ENCODE data around the gene ATP2A1. TPM values are rescaled to one million over a fixed set of nuclear protein-coding genes. Genes with fewer than 3 reads are reported as not detected.
A peak's percentile ranks its signal among the peaks of the same experiment; 100 is the strongest.

Gene ATP2A1
- total RNA-seq, 1 donor from 2014 or later: 502 TPM

DNA sequence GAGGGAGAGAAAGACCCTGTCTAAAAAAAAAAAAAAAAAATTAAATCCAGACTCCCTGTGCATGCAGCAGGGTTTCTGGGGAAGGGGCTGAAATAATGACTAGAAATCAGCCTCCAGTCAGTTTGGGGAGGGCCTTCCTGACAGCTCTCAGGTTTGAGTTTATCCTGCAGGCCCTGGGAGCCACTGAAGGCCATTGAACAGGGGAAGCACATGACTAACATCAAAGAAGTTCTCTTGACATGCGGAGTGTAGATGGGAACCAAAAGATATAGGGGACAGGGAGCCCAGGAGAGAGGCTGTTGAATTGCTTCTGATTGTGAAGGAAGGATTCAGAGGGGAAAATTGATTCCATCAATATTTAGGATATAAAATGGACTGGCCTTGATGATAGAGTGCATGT, 49.5 kb downstream of the ATP2A1 start:
- Histone ChIP-seq H3K9me3 (ENCODE audit: control insufficient read depth in 3 of 3, low read length in 3 of 3) (no peaks in the 10 kb centered on the region), H3K4me1 (ENCODE audit: control insufficient read depth in 3 of 3, insufficient read depth in 3 of 3, low read length in 3 of 3) (peaks cover 7 to 13% (median 8%) of the 10 kb centered on the region in 3 donors), H3K27me3 (ENCODE audit: control insufficient read depth in 3 of 3, insufficient read depth in 3 of 3, low read length in 3 of 3) (no peaks in the 10 kb centered on the region)

DNA sequence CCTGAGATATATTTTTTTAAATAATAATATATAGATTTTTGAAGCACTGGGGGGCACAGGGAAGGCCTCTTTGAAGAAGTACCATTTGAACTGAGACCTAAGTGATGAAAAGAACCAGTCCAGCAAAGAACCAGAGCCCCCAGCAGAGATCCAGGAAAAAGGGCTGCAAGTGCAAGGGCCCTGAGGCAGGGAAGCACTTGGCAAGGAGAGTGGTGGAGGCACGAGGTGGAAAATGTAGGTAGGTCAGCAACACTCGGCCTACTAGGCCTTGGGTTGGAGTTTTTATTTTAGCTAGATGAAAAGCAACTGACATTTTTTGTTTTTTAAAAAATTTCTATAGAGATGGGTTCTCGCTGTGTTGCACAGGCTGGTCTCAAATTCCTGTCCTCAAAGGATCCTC, 51.9 kb downstream of the ATP2A1 start:
- Histone ChIP-seq H3K27me3 (ENCODE audit: control insufficient read depth in 3 of 3, insufficient read depth in 3 of 3, low read length in 3 of 3) (no peaks in the 10 kb centered on the region), H3K4me1 (ENCODE audit: control insufficient read depth in 3 of 3, insufficient read depth in 3 of 3, low read length in 3 of 3) (peaks cover 3 to 7% (median 4%) of the 10 kb centered on the region in 3 donors), H3K27ac (ENCODE audit: low read depth, low read length) (no peak overlapping the region), H3K36me3 (ENCODE audit: control insufficient read depth in 3 of 3, insufficient read depth in 3 of 3, low read length in 3 of 3) (no peaks in the 10 kb centered on the region), H3K9me3 (ENCODE audit: control insufficient read depth in 3 of 3, low read length in 3 of 3) (no peaks in the 10 kb centered on the region), H3K9ac (ENCODE audit: low read depth in 1 of 3, low read length in 3 of 3) (no peak overlapping the region), H3K4me3 (ENCODE audit: low read length in 3 of 3) (no peak overlapping the region)

More for the DNA sequence above, 49.5 kb downstream of the ATP2A1 start:
- Histone ChIP-seq H3K9ac (ENCODE audit: low read depth in 1 of 3, low read length in 3 of 3) (no peak overlapping the region), H3K27ac (ENCODE audit: low read depth, low read length) (no peak overlapping the region), H3K36me3 (ENCODE audit: control insufficient read depth in 3 of 3, insufficient read depth in 3 of 3, low read length in 3 of 3) (no peaks in the 10 kb centered on the region), H3K4me3 (ENCODE audit: low read length in 3 of 3) (no peak overlapping the region)

DNA sequence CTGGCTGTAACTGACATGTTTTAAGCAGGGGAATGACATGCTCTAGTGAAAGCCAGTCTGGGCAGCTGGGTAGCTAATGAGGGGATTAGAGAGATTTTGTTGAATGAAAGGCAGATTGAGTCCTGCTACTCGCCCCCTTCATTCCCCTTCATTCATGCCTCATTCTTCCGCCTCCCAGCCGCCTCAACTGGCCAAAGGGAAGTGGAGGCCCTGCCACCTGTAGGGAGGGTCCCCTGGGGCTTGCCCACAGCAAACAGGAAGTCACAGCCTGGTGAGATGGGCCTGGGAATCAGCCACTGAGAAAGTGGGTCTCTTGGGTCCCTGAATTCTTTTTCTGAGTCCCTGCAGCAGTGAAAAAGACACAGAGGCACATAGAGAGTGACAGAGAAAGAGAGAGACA, 52.4 kb downstream of the ATP2A1 start:
- Histone ChIP-seq H3K27me3 (ENCODE audit: control insufficient read depth in 3 of 3, insufficient read depth in 3 of 3, low read length in 3 of 3) (no peaks in the 10 kb centered on the region), H3K4me3 (ENCODE audit: low read length in 3 of 3) (no peak overlapping the region), H3K9me3 (ENCODE audit: control insufficient read depth in 3 of 3, low read length in 3 of 3) (no peaks in the 10 kb centered on the region), H3K36me3 (ENCODE audit: control insufficient read depth in 3 of 3, insufficient read depth in 3 of 3, low read length in 3 of 3) (no peaks in the 10 kb centered on the region), H3K4me1 (ENCODE audit: control insufficient read depth in 3 of 3, insufficient read depth in 3 of 3, low read length in 3 of 3) (peaks cover 3 to 4% (median 4%) of the 10 kb centered on the region in 3 donors), H3K27ac (ENCODE audit: low read depth, low read length) (no peak overlapping the region), H3K9ac (ENCODE audit: low read depth in 1 of 3, low read length in 3 of 3) (peak overlapping the region in 1 of 3 donors; percentile 20)

DNA sequence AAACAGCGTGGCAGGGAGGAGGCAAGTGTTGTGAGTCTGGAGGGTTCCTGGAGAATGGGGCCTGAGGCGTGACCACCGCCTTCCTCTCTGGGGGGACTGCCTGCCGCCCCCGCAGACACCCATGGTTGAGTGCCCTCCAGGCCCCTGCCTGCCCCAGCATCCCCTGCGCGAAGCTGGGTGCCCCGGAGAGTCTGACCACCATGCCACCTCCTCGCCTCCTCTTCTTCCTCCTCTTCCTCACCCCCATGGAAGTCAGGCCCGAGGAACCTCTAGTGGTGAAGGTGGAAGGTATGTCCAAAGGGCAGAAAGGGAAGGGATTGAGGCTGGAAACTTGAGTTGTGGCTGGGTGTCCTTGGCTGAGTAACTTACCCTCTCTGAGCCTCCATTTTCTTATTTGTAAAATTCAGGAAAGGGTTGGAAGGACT, 53.5 kb downstream of the ATP2A1 start, which contains the start of gene CD19:
TSS of gene CD19 (plus strand) at position 171 of the 425 bp plus-strand sequence. CDS start at position 201, 30 bp downstream.
- H3K9me3 ChIP-seq (ENCODE audit: control insufficient read depth in 3 of 3, low read length in 3 of 3): no peaks in the 10 kb centered on the region
- H3K27me3 ChIP-seq (ENCODE audit: control insufficient read depth in 3 of 3, insufficient read depth in 3 of 3, low read length in 3 of 3): no peaks in the 10 kb centered on the region
- H3K36me3 ChIP-seq (ENCODE audit: control insufficient read depth in 3 of 3, insufficient read depth in 3 of 3, low read length in 3 of 3): no peaks in the 10 kb centered on the region
- no peak within 1 kb of the TSS for H3K27ac ChIP-seq (ENCODE audit: low read depth, low read length)
- H3K9ac ChIP-seq (ENCODE audit: low read depth in 1 of 3, low read length in 3 of 3): peak within 1 kb of the TSS in 1 of 3 donors; percentile 20
- H3K4me3 ChIP-seq (ENCODE audit: low read length in 3 of 3): no peak within 1 kb of the TSS
- peaks cover 0 to 2% (median 0%) of the 10 kb centered on the region in 3 donors for H3K4me1 ChIP-seq (ENCODE audit: control insufficient read depth in 3 of 3, insufficient read depth in 3 of 3, low read length in 3 of 3)

DNA sequence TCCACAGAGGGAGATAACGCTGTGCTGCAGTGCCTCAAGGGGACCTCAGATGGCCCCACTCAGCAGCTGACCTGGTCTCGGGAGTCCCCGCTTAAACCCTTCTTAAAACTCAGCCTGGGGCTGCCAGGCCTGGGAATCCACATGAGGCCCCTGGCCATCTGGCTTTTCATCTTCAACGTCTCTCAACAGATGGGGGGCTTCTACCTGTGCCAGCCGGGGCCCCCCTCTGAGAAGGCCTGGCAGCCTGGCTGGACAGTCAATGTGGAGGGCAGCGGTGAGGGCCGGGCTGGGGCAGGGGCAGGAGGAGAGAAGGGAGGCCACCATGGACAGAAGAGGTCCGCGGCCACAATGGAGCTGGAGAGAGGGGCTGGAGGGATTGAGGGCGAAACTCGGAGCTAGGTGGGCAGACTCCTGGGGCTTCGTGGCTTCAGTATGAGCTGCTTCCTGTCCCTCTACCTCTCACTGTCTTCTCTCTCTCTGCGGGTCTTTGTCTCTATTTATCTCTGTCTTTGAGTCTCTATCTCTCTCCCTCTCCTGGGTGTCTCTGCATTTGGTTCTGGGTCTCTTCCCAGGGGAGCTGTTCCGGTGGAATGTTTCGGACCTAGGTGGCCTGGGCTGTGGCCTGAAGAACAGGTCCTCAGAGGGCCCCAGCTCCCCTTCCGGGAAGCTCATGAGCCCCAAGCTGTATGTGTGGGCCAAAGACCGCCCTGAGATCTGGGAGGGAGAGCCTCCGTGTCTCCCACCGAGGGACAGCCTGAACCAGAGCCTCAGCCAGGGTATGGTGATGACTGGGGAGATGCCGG, 54.3 kb downstream of the ATP2A1 start:
- Histone ChIP-seq H3K27me3 (ENCODE audit: control insufficient read depth in 3 of 3, insufficient read depth in 3 of 3, low read length in 3 of 3) (peaks cover 0 to 3% (median 0%) of the 10 kb centered on the region in 3 donors), H3K4me3 (ENCODE audit: low read length in 3 of 3) (no peak overlapping the region), H3K4me1 (ENCODE audit: control insufficient read depth in 3 of 3, insufficient read depth in 3 of 3, low read length in 3 of 3) (peaks cover 0 to 2% (median 0%) of the 10 kb centered on the region in 3 donors), H3K36me3 (ENCODE audit: control insufficient read depth in 3 of 3, insufficient read depth in 3 of 3, low read length in 3 of 3) (no peaks in the 10 kb centered on the region), H3K9me3 (ENCODE audit: control insufficient read depth in 3 of 3, low read length in 3 of 3) (no peaks in the 10 kb centered on the region), H3K27ac (ENCODE audit: low read depth, low read length) (no peak overlapping the region), H3K9ac (ENCODE audit: low read depth in 1 of 3, low read length in 3 of 3) (no peak overlapping the region)

DNA sequence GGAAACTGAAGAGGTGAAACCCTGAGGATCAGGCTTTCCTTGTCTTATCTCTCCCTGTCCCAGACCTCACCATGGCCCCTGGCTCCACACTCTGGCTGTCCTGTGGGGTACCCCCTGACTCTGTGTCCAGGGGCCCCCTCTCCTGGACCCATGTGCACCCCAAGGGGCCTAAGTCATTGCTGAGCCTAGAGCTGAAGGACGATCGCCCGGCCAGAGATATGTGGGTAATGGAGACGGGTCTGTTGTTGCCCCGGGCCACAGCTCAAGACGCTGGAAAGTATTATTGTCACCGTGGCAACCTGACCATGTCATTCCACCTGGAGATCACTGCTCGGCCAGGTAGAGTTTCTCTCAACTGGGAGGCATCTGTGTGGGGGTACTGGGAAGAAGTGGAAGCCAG, 54.9 kb downstream of the ATP2A1 start:
- peaks cover 0 to 2% (median 0%) of the 10 kb centered on the region in 3 donors for H3K4me1 ChIP-seq (ENCODE audit: control insufficient read depth in 3 of 3, insufficient read depth in 3 of 3, low read length in 3 of 3)

DNA sequence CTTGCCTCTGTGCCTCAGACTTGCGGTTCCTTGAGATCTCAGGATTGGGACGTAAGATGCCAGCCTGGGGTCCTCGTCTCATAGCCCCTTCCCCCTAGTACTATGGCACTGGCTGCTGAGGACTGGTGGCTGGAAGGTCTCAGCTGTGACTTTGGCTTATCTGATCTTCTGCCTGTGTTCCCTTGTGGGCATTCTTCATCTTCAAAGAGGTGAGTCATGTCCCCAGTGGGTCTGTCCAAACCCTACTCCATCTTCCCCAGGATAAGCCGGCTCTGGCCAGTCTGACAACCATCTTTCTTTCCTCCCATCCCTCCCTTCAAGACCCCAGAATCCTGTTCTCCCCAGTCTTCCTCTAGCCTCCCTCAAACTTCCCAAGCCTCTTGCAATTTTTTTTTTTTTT, 57.1 kb downstream of the ATP2A1 start:
- Histone ChIP-seq H3K9me3 (ENCODE audit: control insufficient read depth in 3 of 3, low read length in 3 of 3) (no peaks in the 10 kb centered on the region), H3K4me1 (ENCODE audit: control insufficient read depth in 3 of 3, insufficient read depth in 3 of 3, low read length in 3 of 3) (peaks cover 0 to 2% (median 0%) of the 10 kb centered on the region in 3 donors), H3K4me3 (ENCODE audit: low read length in 3 of 3) (no peak overlapping the region), H3K9ac (ENCODE audit: low read depth in 1 of 3, low read length in 3 of 3) (no peak overlapping the region), H3K27ac (ENCODE audit: low read depth, low read length) (no peak overlapping the region), H3K36me3 (ENCODE audit: control insufficient read depth in 3 of 3, insufficient read depth in 3 of 3, low read length in 3 of 3) (no peaks in the 10 kb centered on the region), H3K27me3 (ENCODE audit: control insufficient read depth in 3 of 3, insufficient read depth in 3 of 3, low read length in 3 of 3) (peaks cover 0 to 4% (median 0%) of the 10 kb centered on the region in 3 donors)

More for the DNA sequence above, 54.9 kb downstream of the ATP2A1 start:
- Histone ChIP-seq H3K4me3 (ENCODE audit: low read length in 3 of 3) (no peak overlapping the region), H3K27me3 (ENCODE audit: control insufficient read depth in 3 of 3, insufficient read depth in 3 of 3, low read length in 3 of 3) (peaks cover 0 to 4% (median 0%) of the 10 kb centered on the region in 3 donors), H3K9ac (ENCODE audit: low read depth in 1 of 3, low read length in 3 of 3) (no peak overlapping the region), H3K27ac (ENCODE audit: low read depth, low read length) (no peak overlapping the region), H3K9me3 (ENCODE audit: control insufficient read depth in 3 of 3, low read length in 3 of 3) (no peaks in the 10 kb centered on the region), H3K36me3 (ENCODE audit: control insufficient read depth in 3 of 3, insufficient read depth in 3 of 3, low read length in 3 of 3) (no peaks in the 10 kb centered on the region)

DNA sequence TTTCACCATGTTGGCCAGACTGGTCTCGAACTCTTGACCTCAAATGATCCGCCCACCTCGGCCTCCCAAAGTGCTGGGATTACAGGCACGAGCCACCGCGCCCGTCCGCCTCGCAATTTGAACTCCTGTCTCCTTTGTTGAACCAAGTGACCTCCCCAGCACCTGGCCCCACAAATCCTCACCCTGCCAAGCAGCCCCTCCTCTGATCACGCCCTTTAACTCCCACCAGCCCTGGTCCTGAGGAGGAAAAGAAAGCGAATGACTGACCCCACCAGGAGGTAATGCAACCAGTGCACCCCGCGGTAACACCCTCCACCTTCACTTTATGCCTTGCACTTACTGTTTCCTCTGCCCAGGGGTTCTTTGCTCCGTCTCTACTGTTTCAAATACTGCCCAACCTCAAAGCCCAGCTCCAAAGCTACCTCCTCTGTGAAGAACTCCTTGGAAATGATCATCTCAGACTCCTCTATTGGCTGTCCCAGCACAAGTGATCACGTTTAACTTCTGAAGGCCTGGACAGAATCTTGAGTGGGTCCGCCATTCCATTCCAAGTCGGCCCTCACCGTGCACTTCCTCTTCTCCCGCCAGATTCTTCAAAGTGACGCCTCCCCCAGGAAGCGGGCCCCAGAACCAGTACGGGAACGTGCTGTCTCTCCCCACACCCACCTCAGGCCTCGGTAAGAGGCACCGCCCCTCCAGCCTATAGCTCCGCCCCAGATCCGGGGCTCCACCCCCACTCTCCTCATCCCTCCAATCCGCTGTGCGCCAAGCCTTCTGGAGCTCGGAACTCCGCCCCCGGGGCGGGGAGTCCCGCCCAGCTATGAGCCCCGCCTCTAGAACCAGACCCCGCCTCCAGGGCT, 57.9 kb downstream of the ATP2A1 start:
- H3K9me3 ChIP-seq (ENCODE audit: control insufficient read depth in 3 of 3, low read length in 3 of 3): no peaks in the 10 kb centered on the region
- H3K4me3 ChIP-seq (ENCODE audit: low read length in 3 of 3): peak overlapping the region in 2 of 3 donors; percentile 16 to 54
- H3K36me3 ChIP-seq (ENCODE audit: control insufficient read depth in 3 of 3, insufficient read depth in 3 of 3, low read length in 3 of 3): no peaks in the 10 kb centered on the region
- peak overlapping the region in 1 of 3 donors; percentile 12 for H3K9ac ChIP-seq (ENCODE audit: low read depth in 1 of 3, low read length in 3 of 3)
- H3K27me3 ChIP-seq (ENCODE audit: control insufficient read depth in 3 of 3, insufficient read depth in 3 of 3, low read length in 3 of 3): peaks cover 0 to 4% (median 0%) of the 10 kb centered on the region in 3 donors
- peaks cover 0 to 2% (median 0%) of the 10 kb centered on the region in 3 donors for H3K4me1 ChIP-seq (ENCODE audit: control insufficient read depth in 3 of 3, insufficient read depth in 3 of 3, low read length in 3 of 3)
- H3K27ac ChIP-seq (ENCODE audit: low read depth, low read length): no peak overlapping the region

DNA sequence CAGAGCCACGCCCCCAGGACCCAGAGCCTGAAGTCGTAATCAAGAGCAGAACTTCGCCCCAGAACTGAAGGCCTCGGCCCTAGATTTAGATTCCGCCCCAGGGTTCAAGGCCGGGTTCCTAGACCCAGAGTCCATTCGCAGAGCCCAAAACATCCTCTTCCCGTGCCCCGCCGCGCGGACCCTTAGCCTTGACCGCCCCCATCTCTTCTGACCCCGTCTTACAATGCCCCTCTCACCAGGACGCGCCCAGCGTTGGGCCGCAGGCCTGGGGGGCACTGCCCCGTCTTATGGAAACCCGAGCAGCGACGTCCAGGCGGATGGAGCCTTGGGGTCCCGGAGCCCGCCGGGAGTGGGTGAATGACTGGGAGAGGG, 58.5 kb downstream of the ATP2A1 start:
- Histone ChIP-seq H3K36me3 (ENCODE audit: control insufficient read depth in 3 of 3, insufficient read depth in 3 of 3, low read length in 3 of 3) (no peaks in the 10 kb centered on the region), H3K4me3 (ENCODE audit: low read length in 3 of 3) (no peak overlapping the region), H3K9me3 (ENCODE audit: control insufficient read depth in 3 of 3, low read length in 3 of 3) (no peaks in the 10 kb centered on the region), H3K9ac (ENCODE audit: low read depth in 1 of 3, low read length in 3 of 3) (no peak overlapping the region), H3K27ac (ENCODE audit: low read depth, low read length) (no peak overlapping the region), H3K27me3 (ENCODE audit: control insufficient read depth in 3 of 3, insufficient read depth in 3 of 3, low read length in 3 of 3) (peaks cover 0 to 4% (median 0%) of the 10 kb centered on the region in 3 donors), H3K4me1 (ENCODE audit: control insufficient read depth in 3 of 3, insufficient read depth in 3 of 3, low read length in 3 of 3) (peaks cover 0 to 2% (median 0%) of the 10 kb centered on the region in 3 donors)

Data from skeletal muscle tissue (tissue), 4 donors.